ENCODE results near the gene CHFR.
"Not testable (repeated sequence)": the region's sequence is repeated elsewhere in the genome, so short reads cannot be mapped to it uniquely, and the experiment has no call there.

Gene CHFR

DNA sequence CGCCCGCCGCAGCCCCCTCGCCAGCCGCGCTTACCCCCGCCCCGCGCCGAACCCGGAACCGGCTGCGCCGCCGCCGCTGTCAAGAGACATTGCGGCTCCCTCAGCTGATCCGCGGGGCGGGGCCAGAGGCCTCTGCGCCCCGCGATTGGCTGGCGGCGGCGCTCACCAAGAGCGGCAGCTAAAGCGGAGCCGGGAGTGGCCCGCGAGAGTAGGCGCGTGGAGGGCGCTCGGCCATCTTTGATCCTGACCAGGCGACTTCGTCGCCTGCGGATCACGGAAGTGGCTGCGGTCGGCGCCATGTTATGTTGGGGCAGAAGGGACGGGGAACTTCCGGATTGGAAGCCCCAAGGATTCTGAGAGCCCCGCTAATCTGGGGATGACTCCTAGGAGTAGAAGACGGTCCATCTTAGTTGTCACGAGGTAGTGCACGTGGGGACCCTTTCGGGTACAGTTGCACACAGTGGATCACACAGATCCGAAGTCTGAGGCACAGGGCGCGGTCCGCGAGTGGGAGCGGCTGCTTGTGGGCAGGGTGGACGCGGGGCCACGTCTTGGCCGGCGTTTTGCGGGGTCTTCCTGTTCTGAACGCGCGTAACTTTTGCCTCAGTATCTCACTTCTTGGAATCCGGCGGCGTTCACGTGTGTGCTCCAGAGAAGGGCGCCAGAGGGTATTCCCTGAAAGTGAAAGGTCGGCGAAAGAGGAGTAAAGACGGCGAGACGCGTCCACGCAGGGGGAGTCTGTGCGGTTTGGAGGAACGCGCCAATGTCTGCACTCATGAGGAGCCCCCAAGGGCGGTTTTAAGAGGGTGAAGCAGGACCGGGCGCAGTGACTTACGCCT is at the start of gene CHFR:
CHFR (minus strand) TSS at position 93 of the 839 bp plus-strand sequence. CDS start 277 bp downstream, outside the sequence.
- peak; percentile 87 for DNase-seq (ENCODE audit: low read depth)

DNA sequence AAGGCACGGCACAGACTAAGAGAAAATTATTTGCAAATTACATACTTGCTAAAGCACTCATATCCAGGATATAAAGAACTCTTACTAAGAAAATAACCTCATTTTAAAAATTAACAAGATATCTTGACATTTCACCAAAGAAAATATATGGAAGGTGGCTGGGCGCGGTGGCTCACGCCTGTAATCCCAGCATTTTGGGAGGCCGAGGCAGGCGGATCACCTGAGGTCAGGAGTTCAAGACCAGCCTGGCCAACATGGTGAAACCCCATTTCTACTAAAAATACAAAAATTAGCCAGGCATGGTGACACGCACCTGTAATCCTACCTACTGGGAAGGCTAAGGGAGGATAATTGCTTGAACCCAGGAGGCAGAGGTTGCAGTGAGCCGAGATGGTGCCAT is 49.5 kb upstream of the CHFR start:
- DNase-seq (ENCODE audit: low read depth) = not testable (repeated sequence)

- DNase-seq (ENCODE audit: low read depth) = no peak
Observed at GRCh38 chr12:132936163-132936562, 48.8 kb upstream of the CHFR start.

DNA sequence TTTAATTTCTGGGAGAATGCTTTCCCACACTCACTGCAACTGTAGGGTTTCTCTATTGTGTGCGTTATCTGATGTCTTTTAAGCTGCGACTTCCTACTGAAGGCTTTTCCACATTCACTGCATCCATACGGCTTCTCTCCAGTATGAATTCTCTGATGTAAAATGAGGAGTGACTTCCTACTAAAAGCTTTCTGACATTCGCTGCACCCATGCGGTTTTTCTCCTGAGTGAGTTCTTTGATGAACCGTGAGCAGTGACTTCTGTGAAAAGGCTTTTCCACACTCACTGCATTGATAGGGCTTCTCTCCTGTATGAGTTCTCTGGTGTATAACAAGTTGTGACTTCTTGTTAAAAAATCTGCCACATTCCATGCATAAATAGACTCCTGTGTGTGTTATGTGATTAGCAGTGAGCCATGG is 39.0 kb upstream of the CHFR start:
- DNase-seq (ENCODE audit: low read depth) = no peak

- no peak for DNase-seq (ENCODE audit: low read depth)
Observed at GRCh38 chr12:132925597-132926414, 38.4 kb upstream of the CHFR start.

DNA sequence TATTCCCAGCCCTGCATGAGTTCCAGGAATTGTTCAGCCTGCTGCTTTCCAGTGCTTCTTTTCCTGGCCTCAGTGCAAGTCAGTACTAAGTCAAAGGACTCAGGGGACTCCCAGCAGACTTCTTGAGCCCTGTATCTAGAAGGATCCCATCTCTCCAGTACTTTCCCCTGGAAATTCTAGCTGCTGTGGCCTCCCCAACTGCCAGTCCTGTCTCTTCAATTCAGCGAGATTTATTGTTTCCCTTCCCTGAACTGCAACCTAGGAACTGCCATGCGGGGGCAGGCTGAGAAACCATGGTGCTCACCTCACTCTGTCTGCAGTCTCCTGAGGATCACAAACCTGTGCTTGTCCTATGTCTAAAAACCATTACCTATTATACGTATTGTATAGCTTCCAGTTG is 37.0 kb upstream of the CHFR start:
- DNase-seq (ENCODE audit: low read depth) = no peak

DNA sequence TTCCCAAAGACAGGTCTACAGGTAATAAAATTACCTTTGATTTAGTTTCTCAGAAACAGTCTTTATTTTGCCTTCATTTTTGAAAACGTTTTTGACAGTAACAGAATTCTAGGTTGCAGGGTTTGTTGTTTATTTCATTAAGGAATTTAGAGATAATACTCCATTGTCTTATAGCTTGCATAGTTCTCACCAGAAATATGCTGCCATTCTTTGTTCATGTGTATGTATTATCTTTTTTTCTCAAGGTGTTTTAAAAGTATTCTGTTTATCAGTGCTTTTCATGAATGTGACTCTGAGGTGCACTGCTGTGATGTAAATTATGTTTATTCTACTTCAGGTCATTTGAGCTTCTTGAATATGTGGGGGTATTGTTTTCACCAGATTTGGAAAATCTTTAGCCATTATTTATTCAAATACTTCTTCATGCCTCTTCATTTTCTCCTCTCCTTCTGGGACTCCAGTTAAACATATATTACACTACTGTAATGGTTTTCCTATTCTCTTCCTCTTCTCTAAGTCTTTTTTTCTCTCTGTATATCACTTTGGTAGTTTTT is 36.0 kb upstream of the CHFR start:
- DNase-seq (ENCODE audit: low read depth) = no peak

DNA sequence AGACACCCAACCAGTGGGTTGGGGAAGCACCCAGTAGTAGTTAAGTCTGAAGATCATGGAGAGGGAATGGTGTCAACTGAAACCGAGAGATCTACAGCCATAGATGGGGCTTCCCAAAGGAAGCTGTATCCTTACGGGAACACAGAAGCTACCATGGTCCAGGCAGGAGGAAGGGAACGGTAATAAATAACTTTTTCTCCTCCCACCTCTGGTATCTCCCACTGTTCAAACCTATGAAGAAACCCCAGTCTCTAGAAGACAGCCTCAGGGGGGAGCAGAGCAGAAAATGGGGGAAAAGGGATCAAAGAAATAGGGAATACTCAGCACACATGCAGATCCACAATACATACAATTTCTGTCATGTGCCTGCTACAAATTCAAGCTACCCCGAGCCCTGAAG is 35.3 kb upstream of the CHFR start:
- no peak for DNase-seq (ENCODE audit: low read depth)

DNA sequence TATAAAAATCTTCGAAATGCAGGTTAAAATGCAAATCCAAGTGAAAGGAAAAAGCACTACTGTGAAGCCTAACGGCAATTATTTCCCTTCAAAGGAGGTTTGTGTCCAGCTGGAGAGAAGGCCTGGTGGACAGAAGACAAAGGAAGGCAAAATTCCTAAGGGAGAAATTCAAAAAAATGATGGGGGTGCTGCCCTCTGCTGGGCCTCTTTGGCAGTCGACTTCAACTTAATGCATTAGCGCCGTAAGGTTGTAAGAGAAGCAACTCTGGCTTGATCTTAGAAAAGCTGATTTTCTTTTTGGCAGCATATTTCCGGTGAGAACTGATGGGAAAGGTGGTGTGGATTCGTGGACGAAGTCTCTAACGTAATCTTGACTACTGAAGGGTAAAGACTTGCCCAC is 34.3 kb upstream of the CHFR start:
- no peak for DNase-seq (ENCODE audit: low read depth)

- DNase-seq (ENCODE audit: low read depth) = no peak
Observed at GRCh38 chr12:132918680-132919079, 31.3 kb upstream of the CHFR start.

DNA sequence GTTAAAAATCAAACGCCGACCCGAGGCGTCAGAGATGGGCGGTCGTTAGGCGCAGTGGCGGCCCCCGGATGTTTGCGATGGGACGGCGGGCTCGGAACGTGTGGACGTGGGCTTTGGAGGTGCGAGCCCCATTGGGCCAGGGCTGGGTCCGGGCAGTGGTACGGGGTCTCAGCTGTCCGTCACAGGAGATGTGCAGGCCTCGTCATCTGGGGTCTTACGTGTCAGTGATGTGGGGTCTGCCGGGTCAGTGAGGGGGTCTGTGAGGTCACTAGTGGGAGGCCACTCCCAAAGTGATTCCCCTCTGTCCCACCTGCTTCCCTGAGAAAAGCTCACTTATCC is 21.6 kb upstream of the CHFR start:
- DNase-seq (ENCODE audit: low read depth) = no peak

GRCh38 chr12:132908145-132909029 is 21.0 kb upstream of the CHFR start:
- peak; percentile 89 for DNase-seq (ENCODE audit: low read depth)

DNA sequence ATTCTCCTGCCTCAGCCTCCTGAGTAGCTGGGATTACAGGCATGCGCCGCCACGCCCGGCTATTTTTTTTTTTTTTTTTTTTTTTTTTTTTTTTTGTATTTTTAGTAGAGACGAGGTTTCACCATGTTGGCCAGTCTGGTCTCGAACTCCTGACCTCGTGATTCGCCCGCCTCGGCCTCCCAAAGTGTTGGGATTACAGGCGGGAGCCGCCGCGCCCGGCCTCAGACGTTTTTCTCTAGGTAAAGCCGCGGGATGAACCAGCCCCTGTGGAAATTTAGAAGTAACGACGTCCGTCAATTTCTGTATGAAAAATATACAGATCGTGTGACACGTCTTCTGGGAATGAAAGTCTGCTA is 20.4 kb upstream of the CHFR start:
- DNase-seq (ENCODE audit: low read depth) = not testable (repeated sequence)

DNA sequence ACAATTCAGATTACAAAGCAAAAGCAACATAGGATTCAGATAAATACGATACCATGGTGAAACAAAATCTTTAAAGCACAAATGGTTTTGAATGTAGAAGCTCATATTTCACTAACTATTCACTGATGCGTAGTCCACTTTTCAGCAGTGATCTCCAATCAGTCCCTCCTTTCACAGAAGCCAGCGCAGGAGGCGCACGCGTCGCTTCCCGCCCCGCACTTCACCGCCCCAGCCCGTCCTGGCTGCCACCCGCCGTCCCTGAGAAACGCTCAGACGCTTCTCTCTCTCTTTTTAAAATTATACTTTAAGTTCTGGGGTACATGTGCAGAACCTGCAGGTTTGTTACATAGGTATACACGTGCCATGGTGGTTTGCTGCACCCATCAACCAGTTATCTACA is 19.8 kb upstream of the CHFR start:
- no peak for DNase-seq (ENCODE audit: low read depth)

- DNase-seq (ENCODE audit: low read depth) = peak; percentile 92
Observed at GRCh38 chr12:132904718-132905328, 17.4 kb upstream of the CHFR start.

DNA sequence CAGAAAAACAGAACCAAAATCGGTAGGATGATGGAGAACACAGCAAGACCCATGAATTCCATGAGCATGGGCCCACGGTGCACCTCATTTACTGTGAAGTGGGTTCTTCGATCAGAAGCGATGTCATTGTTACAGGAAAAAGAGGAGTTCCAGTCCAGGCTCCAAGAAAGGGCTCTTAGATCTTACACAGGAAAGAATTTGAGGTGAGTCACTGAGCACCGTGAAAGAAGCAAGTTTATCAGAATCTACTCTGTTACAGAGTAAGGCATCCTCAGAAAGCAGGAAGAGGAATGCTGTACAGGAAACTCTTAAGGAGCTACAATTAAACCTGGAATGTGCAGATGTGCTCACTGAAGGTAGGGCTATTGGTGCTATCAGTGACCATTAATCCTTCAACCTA is 11.6 kb upstream of the CHFR start:
- DNase-seq (ENCODE audit: low read depth) = no peak

DNA sequence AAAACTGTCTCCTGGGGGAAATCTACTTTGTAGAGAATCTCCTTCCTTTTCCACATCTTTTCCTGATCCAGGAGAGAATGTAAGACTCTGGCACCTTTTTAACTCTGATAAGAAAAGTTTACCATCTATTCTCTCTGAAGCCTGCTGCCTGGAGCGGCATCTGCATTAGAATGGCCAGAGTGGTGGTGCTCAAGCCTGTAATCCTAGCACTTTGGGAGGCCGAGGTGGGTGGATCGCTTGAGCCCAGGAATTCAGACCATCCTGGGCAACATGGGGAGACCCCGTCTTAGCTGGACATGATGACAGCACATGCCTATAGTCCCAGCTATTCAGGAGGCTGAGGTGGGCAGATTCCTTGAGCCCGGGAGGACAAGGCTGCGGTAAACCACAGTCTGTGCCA is 1.4 kb upstream of the CHFR start:
- no peak for DNase-seq (ENCODE audit: low read depth)

DNA sequence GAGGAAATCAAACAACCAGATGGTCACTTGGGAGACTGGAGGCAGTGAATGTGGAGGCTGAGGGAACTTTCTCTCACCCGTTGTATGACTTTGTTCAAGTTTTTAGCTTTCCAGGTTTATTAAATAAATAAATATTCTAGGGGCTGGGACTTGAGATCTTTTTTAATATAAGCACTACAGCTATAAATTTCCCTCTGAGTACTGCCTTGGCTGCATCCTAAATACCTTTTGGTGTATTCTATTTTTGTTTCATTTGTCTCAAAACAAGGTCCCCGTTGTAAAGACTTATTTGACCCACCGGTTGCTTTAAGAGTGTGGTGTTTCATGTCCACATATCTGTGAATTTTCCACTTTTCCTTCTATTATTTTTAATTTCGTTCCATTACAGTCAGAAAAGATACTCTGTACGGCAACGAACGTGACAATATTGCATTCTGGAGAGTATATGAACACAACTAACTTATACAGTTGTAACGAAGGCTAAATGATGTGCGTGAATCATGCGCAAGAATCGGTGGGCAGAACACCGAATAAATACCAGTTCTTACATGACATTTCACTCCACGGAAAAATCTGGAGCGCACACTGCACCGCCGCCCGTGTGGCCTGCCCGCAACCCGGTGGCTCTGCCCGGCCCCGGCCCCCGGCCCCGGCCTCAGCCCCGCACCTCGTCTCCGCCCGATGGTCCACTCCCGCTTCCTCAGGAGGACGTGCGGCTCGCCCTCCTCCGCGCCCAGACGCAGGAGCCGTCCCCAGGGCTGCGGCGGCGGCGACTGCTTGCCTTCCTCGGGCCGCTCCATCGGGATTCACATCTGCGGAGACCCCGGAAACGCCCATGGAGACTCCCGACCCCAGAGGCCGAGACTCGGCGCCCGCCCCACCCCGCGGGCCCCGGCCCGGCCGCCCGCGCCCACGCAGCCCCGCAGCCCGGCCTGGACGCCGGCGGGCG is 602 bp downstream of the CHFR start:
- DNase-seq (ENCODE audit: low read depth) = no peak

- no peak for DNase-seq (ENCODE audit: low read depth)
Observed at GRCh38 chr12:132881818-132882217, 5.6 kb downstream of the CHFR start.

- DNase-seq (ENCODE audit: low read depth) = not testable (repeated sequence)
Observed at GRCh38 chr12:132874620-132875019, 12.8 kb downstream of the CHFR start.

GRCh38 chr12:132874175-132874574 is 13.2 kb downstream of the CHFR start:
- DNase-seq (ENCODE audit: low read depth) = no peak
